Measurements from ENCODE around the gene RBKS. TPM values are rescaled to one million over a fixed set of nuclear protein-coding genes. Genes with fewer than 3 reads are reported as not detected.

RBKS gene
- polyA plus RNA-seq, 1 of the 3 experiments (the other 2 are of a cell fraction) = 7.4 TPM

- WGBS (ENCODE audit: low lambda C conversion rate) = 97% methylated on average over 1 of the region's 1 CpG
- ChIA-PET POLR2A (no interaction called here), CTCF (interaction anchor here (1.1 kb wide), 1 partner anchor 11 kb away, joined by 4 read pairs; no protein-coding TSS in a partner anchor)
- Histone ChIP-seq H3K4me1 (ENCODE audit: control insufficient read depth in 1 of 2, insufficient read depth in 2 of 2, low read depth in 1 of 2, low read length in 1 of 2) (peaks cover 6 to 24% of the 10 kb centered on the region in 2 experiments; a peak in 3 of 4 replicates), H3K9me2 (no peaks in the 10 kb centered on the region), H3K36me3 (replicated peaks in 1 of 2; ENCODE audit: control insufficient read depth in 1 of 2, insufficient read depth in 2 of 2, low read length in 1 of 2) (no peaks in the 10 kb centered on the region), H3K9me3 (no peaks in the 10 kb centered on the region), H2AFZ (ENCODE audit: low read depth) (no peak overlapping the region), H3K79me2 (ENCODE audit: insufficient read depth) (no peaks in the 10 kb centered on the region), H4K20me1 (ENCODE audit: insufficient read depth) (no peaks in the 10 kb centered on the region), H3K27me3 (ENCODE audit: insufficient read depth) (no peaks in the 10 kb centered on the region), H3K4me2 (no peak overlapping the region), H3K27ac (ENCODE audit: low read depth in 2 of 2, low read length in 1 of 2) (no peak overlapping the region), H3F3A (replicated peaks; ENCODE audit: insufficient read depth) (peaks cover 18% of the 10 kb centered on the region), H3K9ac (no peak overlapping the region), H3K4me3 (ENCODE audit: low read depth in 2 of 2, low read length in 1 of 2) (no peak overlapping the region)
- no peak for DNase-seq
- TF ChIP-seq REST (IDR thresholded peaks at IDR 0.05; ENCODE audit: low read depth, low read length) = no peak
- TF ChIP-seq NRF1 (IDR thresholded peaks at IDR 0.05; ENCODE audit: low read depth, low read length) = no peak
- no peak for TF ChIP-seq USF1 (IDR thresholded peaks at IDR 0.05; ENCODE audit: borderline replicate concordance, low read depth)
- TF ChIP-seq EP300 (IDR thresholded peaks at IDR 0.05; ENCODE audit: borderline replicate concordance in 1 of 2, low read depth in 1 of 2, low read length in 1 of 2) = no peak
- TF ChIP-seq YY1 (IDR thresholded peaks at IDR 0.05; ENCODE audit: low read depth) = no peak
- no peak for TF ChIP-seq FOSL2 (IDR thresholded peaks at IDR 0.05; ENCODE audit: borderline replicate concordance, low read depth)
- TF ChIP-seq SIN3A (IDR thresholded peaks at IDR 0.05; ENCODE audit: borderline replicate concordance, low read depth, low read length) = no peak
- no peak for TF ChIP-seq RFX5 (IDR thresholded peaks at IDR 0.05; ENCODE audit: low read length)
- TF ChIP-seq MXI1 (IDR thresholded peaks at IDR 0.05; ENCODE audit: low read depth, low read length) = no peak
- TF ChIP-seq NFIC (IDR thresholded peaks at IDR 0.05; ENCODE audit: borderline replicate concordance) = no peak
- no peak for TF ChIP-seq ZBTB33 (IDR thresholded peaks at IDR 0.05; ENCODE audit: borderline replicate concordance, low read depth)
- no peak for TF ChIP-seq FOXM1 (IDR thresholded peaks at IDR 0.05; ENCODE audit: low read depth)
- TF ChIP-seq CTCF (IDR thresholded peaks at IDR 0.05) = no peak
These were observed 26.3 kb upstream of the RBKS start for GRCh38 chr2:27916293-27916995.

All from SK-N-SH (cell line).